GM10248 (cell line): ENCODE results near the gene PRKAR1B.

Experiments
- CTCF ChIA-PET: fragments of 300-600 bp; sonication (Branson Sonifier 250); formaldehyde crosslinking; extraction: SDS; loops from one replicate; lab custom pipeline; 2021; ENCODE audit warnings: antibody characterized with exemption; lab: Yijun Ruan, JAX
- POLR2A ChIA-PET: fragments of 350-650 bp; sonication (Branson Sonifier 250); formaldehyde crosslinking; extraction: SDS; loops from one replicate; lab custom pipeline; 2020; ENCODE audit warnings: antibody characterized with exemption; lab: Yijun Ruan, JAX
- DNase-seq: peaks from one replicate; pipeline ENCODE4 v3.0.0; 2012; ENCODE audit errors: extremely low spot score
- CTCF ChIP-seq: IDR thresholded peaks from 2 replicates; pipeline ENCODE4 v1.5.1; 2012; ENCODE audit warnings: mild to moderate bottlenecking, low read depth; ENCODE audit errors: extremely low read depth, missing control alignments, control extremely low read depth

Gene PRKAR1B

GRCh38 chr7:561631-562373 lies 165.3 kb downstream of the PRKAR1B start:
- POLR2A ChIA-PET = no interaction called here
- CTCF ChIA-PET = no interaction called here
- no peak for DNase-seq
- no peak for TF ChIP-seq CTCF

- DNase-seq = no peak
- ChIA-PET CTCF (no interaction called here), POLR2A (no interaction called here)
- TF ChIP-seq CTCF = no peak
Measured at GRCh38 chr7:560966-561630, 166.0 kb downstream of the PRKAR1B start.

- CTCF ChIA-PET = no interaction called here
- no peak for TF ChIP-seq CTCF
- POLR2A ChIA-PET = no interaction called here
- no peak for DNase-seq
Measured at GRCh38 chr7:559396-559705, 167.7 kb downstream of the PRKAR1B start.

- ChIA-PET CTCF (no interaction called here), POLR2A (no interaction called here)
- TF ChIP-seq CTCF = no peak
- DNase-seq = no peak
Measured at GRCh38 chr7:557558-557881, 169.6 kb downstream of the PRKAR1B start.

- no peak for DNase-seq
- TF ChIP-seq CTCF = no peak
- ChIA-PET POLR2A (no interaction called here), CTCF (no interaction called here)
Measured at GRCh38 chr7:556837-557557, 170.1 kb downstream of the PRKAR1B start.

- no peak for DNase-seq
- no peak for TF ChIP-seq CTCF
- CTCF ChIA-PET = no interaction called here
- POLR2A ChIA-PET = no interaction called here
Measured at GRCh38 chr7:556291-556826, 170.7 kb downstream of the PRKAR1B start.
